ENCODE results near the gene ATXN1. TPM values are rescaled to one million over a fixed set of nuclear protein-coding genes. Genes with fewer than 3 reads are reported as not detected.

The ATXN1 gene
- total and polyA plus RNA-seq, 7 experiments from 2014 or later: 1.5 to 82.7 (median 42.4) TPM

GRCh38 chr6:16397623-16398022 is 363.6 kb downstream of the ATXN1 start:
- Histone ChIP-seq H3K27me3 (ENCODE audit: control insufficient read depth in 2 of 2, insufficient read depth in 2 of 2, low read length in 2 of 2) (no peaks in the 10 kb centered on the region), H3K9me3 (ENCODE audit: control insufficient read depth in 2 of 3, low read length in 3 of 3) (no peaks in the 10 kb centered on the region), H3K4me1 (ENCODE audit: control insufficient read depth in 2 of 2, insufficient read depth in 2 of 2, low read length in 2 of 2) (no peaks in the 10 kb centered on the region), H3K27ac (ENCODE audit: low read depth, low read length) (no peak overlapping the region), H3K36me3 (ENCODE audit: control insufficient read depth in 2 of 3, insufficient read depth in 3 of 3, low read length in 3 of 3) (no peaks in the 10 kb centered on the region), H3K4me3 (ENCODE audit: low read length) (no peak overlapping the region)
- DNase-seq (no peak), ATAC-seq (no peak)
- intact Hi-C loops (cut with micrococcal nuclease): no loop called here
- no peaks in the 10 kb centered on the region for H3K9me3 Mint-ChIP-seq
- POLR2A ChIA-PET: no interaction called here
- peaks cover 4 to 17% (median 10%) of the 10 kb centered on the region in 5 donors for H3K36me3 Mint-ChIP-seq
- CTCF ChIA-PET: interaction anchor here (0.6 kb wide), 1 partner anchor 453 kb away, joined by 5 read pairs; no protein-coding TSS in a partner anchor
- no peak overlapping the region for H3K4me3 Mint-ChIP-seq
- peaks cover 0 to 12% (median 0%) of the 10 kb centered on the region in 7 donors for H3K4me1 Mint-ChIP-seq
- H3K27ac Mint-ChIP-seq: peak overlapping the region in 1 of 9 donors; percentile 16
- no peaks in the 10 kb centered on the region for H3K27me3 Mint-ChIP-seq

GRCh38 chr6:16396497-16397319 is 364.6 kb downstream of the ATXN1 start:
- no peak overlapping the region for H3K4me3 ChIP-seq (ENCODE audit: low read length)
- ATAC-seq: peak; percentile 24
- H3K27ac ChIP-seq (ENCODE audit: low read depth, low read length): no peak overlapping the region
- Mint-ChIP-seq H3K27me3 (no peaks in the 10 kb centered on the region), H3K9me3 (no peaks in the 10 kb centered on the region), H3K27ac (no peak overlapping the region), H3K36me3 (peaks cover 2 to 12% (median 6%) of the 10 kb centered on the region in 5 donors), H3K4me1 (peaks cover 0 to 11% (median 0%) of the 10 kb centered on the region in 7 donors), H3K4me3 (no peak overlapping the region)
- no peaks in the 10 kb centered on the region for H3K9me3 ChIP-seq (ENCODE audit: control insufficient read depth in 2 of 3, low read length in 3 of 3)
- no peaks in the 10 kb centered on the region for H3K27me3 ChIP-seq (ENCODE audit: control insufficient read depth in 2 of 2, insufficient read depth in 2 of 2, low read length in 2 of 2)
- CTCF ChIA-PET: no interaction called here
- DNase-seq: no peak
- intact Hi-C loops (cut with micrococcal nuclease): no loop called here
- no peaks in the 10 kb centered on the region for H3K36me3 ChIP-seq (ENCODE audit: control insufficient read depth in 2 of 3, insufficient read depth in 3 of 3, low read length in 3 of 3)
- H3K4me1 ChIP-seq (ENCODE audit: control insufficient read depth in 2 of 2, insufficient read depth in 2 of 2, low read length in 2 of 2): no peaks in the 10 kb centered on the region
- POLR2A ChIA-PET: no interaction called here

- Histone ChIP-seq H3K4me3 (ENCODE audit: low read length) (no peak overlapping the region), H3K4me1 (ENCODE audit: control insufficient read depth in 2 of 2, insufficient read depth in 2 of 2, low read length in 2 of 2) (no peaks in the 10 kb centered on the region), H3K36me3 (ENCODE audit: control insufficient read depth in 2 of 3, insufficient read depth in 3 of 3, low read length in 3 of 3) (no peaks in the 10 kb centered on the region), H3K27me3 (ENCODE audit: control insufficient read depth in 2 of 2, insufficient read depth in 2 of 2, low read length in 2 of 2) (no peaks in the 10 kb centered on the region), H3K9me3 (ENCODE audit: control insufficient read depth in 2 of 3, low read length in 3 of 3) (no peaks in the 10 kb centered on the region), H3K27ac (ENCODE audit: low read depth, low read length) (no peak overlapping the region)
- ChIA-PET POLR2A (no interaction called here), CTCF (interaction anchor here (1.0 to 1.4 kb wide), 2 partner anchors 63 to 95 kb away, joined by 3 to 4 read pairs; no protein-coding TSS in a partner anchor)
- H3K9me3 Mint-ChIP-seq: no peaks in the 10 kb centered on the region
- H3K4me3 Mint-ChIP-seq: no peak overlapping the region
- intact Hi-C loops (cut with micrococcal nuclease): no loop called here
- H3K36me3 Mint-ChIP-seq: peaks cover 0 to 6% (median 5%) of the 10 kb centered on the region in 5 donors
- H3K4me1 Mint-ChIP-seq: peaks cover 0 to 7% (median 0%) of the 10 kb centered on the region in 7 donors
- DNase-seq: no peak
- no peak for ATAC-seq
- no peaks in the 10 kb centered on the region for H3K27me3 Mint-ChIP-seq
- H3K27ac Mint-ChIP-seq: no peak overlapping the region
Observed at GRCh38 chr6:16394632-16395031, 366.6 kb downstream of the ATXN1 start.

GRCh38 chr6:16393326-16393725 is 367.9 kb downstream of the ATXN1 start:
- Histone ChIP-seq H3K9me3 (ENCODE audit: control insufficient read depth in 2 of 3, low read length in 3 of 3) (no peaks in the 10 kb centered on the region), H3K27ac (ENCODE audit: low read depth, low read length) (no peak overlapping the region), H3K4me3 (ENCODE audit: low read length) (no peak overlapping the region), H3K4me1 (ENCODE audit: control insufficient read depth in 2 of 2, insufficient read depth in 2 of 2, low read length in 2 of 2) (no peaks in the 10 kb centered on the region), H3K36me3 (ENCODE audit: control insufficient read depth in 2 of 3, insufficient read depth in 3 of 3, low read length in 3 of 3) (no peaks in the 10 kb centered on the region), H3K27me3 (ENCODE audit: control insufficient read depth in 2 of 2, insufficient read depth in 2 of 2, low read length in 2 of 2) (no peaks in the 10 kb centered on the region)
- H3K27me3 Mint-ChIP-seq: no peaks in the 10 kb centered on the region
- H3K9me3 Mint-ChIP-seq: no peaks in the 10 kb centered on the region
- ChIA-PET CTCF (interaction anchor here (0.7 kb wide), 1 partner anchor 54 kb away, joined by 3 read pairs; no protein-coding TSS in a partner anchor), POLR2A (no interaction called here)
- no peak overlapping the region for H3K27ac Mint-ChIP-seq
- peaks cover 0 to 8% (median 4%) of the 10 kb centered on the region in 5 donors for H3K36me3 Mint-ChIP-seq
- intact Hi-C loops (cut with micrococcal nuclease): no loop called here
- H3K4me3 Mint-ChIP-seq: no peak overlapping the region
- H3K4me1 Mint-ChIP-seq: peaks cover 0 to 7% (median 0%) of the 10 kb centered on the region in 7 donors
- DNase-seq (no peak), ATAC-seq (no peak)

GRCh38 chr6:16392010-16392409 is 369.2 kb downstream of the ATXN1 start:
- no peaks in the 10 kb centered on the region for H3K9me3 Mint-ChIP-seq
- ATAC-seq: no peak
- ChIA-PET CTCF (no interaction called here), POLR2A (no interaction called here)
- peaks cover 0 to 12% (median 4%) of the 10 kb centered on the region in 5 donors for H3K36me3 Mint-ChIP-seq
- no peaks in the 10 kb centered on the region for H3K9me3 ChIP-seq (ENCODE audit: control insufficient read depth in 2 of 3, low read length in 3 of 3)
- H3K27ac Mint-ChIP-seq: peak overlapping the region in 1 of 9 donors; percentile 22
- H3K4me3 Mint-ChIP-seq: no peak overlapping the region
- no peaks in the 10 kb centered on the region for H3K36me3 ChIP-seq (ENCODE audit: control insufficient read depth in 2 of 3, insufficient read depth in 3 of 3, low read length in 3 of 3)
- intact Hi-C loops (cut with micrococcal nuclease): no loop called here
- no peak overlapping the region for H3K4me3 ChIP-seq (ENCODE audit: low read length)
- no peak for DNase-seq
- no peaks in the 10 kb centered on the region for H3K27me3 Mint-ChIP-seq
- H3K27me3 ChIP-seq (ENCODE audit: control insufficient read depth in 2 of 2, insufficient read depth in 2 of 2, low read length in 2 of 2): no peaks in the 10 kb centered on the region
- H3K4me1 Mint-ChIP-seq: peaks cover 0 to 7% (median 0%) of the 10 kb centered on the region in 7 donors
- no peak overlapping the region for H3K27ac ChIP-seq (ENCODE audit: low read depth, low read length)
- no peaks in the 10 kb centered on the region for H3K4me1 ChIP-seq (ENCODE audit: control insufficient read depth in 2 of 2, insufficient read depth in 2 of 2, low read length in 2 of 2)

GRCh38 chr6:16391451-16391912 is 369.8 kb downstream of the ATXN1 start:
- ATAC-seq: no peak
- no peaks in the 10 kb centered on the region for H3K27me3 ChIP-seq (ENCODE audit: control insufficient read depth in 2 of 2, insufficient read depth in 2 of 2, low read length in 2 of 2)
- ChIA-PET POLR2A (no interaction called here), CTCF (no interaction called here)
- H3K4me1 Mint-ChIP-seq: peaks cover 0 to 2% (median 0%) of the 10 kb centered on the region in 7 donors
- H3K27me3 Mint-ChIP-seq: no peaks in the 10 kb centered on the region
- H3K27ac Mint-ChIP-seq: no peak overlapping the region
- intact Hi-C loops (cut with micrococcal nuclease): no loop called here
- no peak overlapping the region for H3K4me3 Mint-ChIP-seq
- H3K9me3 ChIP-seq (ENCODE audit: control insufficient read depth in 2 of 3, low read length in 3 of 3): no peaks in the 10 kb centered on the region
- DNase-seq: no peak
- no peaks in the 10 kb centered on the region for H3K36me3 ChIP-seq (ENCODE audit: control insufficient read depth in 2 of 3, insufficient read depth in 3 of 3, low read length in 3 of 3)
- H3K9me3 Mint-ChIP-seq: no peaks in the 10 kb centered on the region
- H3K4me3 ChIP-seq (ENCODE audit: low read length): no peak overlapping the region
- no peak overlapping the region for H3K27ac ChIP-seq (ENCODE audit: low read depth, low read length)
- H3K4me1 ChIP-seq (ENCODE audit: control insufficient read depth in 2 of 2, insufficient read depth in 2 of 2, low read length in 2 of 2): no peaks in the 10 kb centered on the region
- peaks cover 0 to 12% (median 4%) of the 10 kb centered on the region in 5 donors for H3K36me3 Mint-ChIP-seq
